ENCODE measurements around the gene ABCA2.

Gene ABCA2

GRCh38 chr9:137076636-137077009, 48.6 kb upstream of the ABCA2 start:
- TF ChIP-seq PATZ1 (CRISPR knock-in tag; IDR thresholded peaks at IDR 0.05; ENCODE audit: borderline replicate concordance) (no peak), ARNTL (CRISPR knock-in tag; IDR thresholded peaks at IDR 0.05; ENCODE audit: borderline replicate concordance, low read depth) (no peak), ISL1 (CRISPR knock-in tag; IDR thresholded peaks at IDR 0.05) (no peak), TSHZ2 (CRISPR knock-in tag; IDR thresholded peaks at IDR 0.05) (no peak), ZNF70 (CRISPR knock-in tag; IDR thresholded peaks at IDR 0.05) (no peak), TCF4 (CRISPR knock-in tag; IDR thresholded peaks at IDR 0.05; ENCODE audit: borderline replicate concordance) (no peak), OSR1 (CRISPR knock-in tag; IDR thresholded peaks at IDR 0.05) (no peak), CREB5 (CRISPR knock-in tag; IDR thresholded peaks at IDR 0.05; ENCODE audit: low read depth) (no peak)
- no peak; the same call in 2 of the 3 replicates for ATAC-seq

- TF ChIP-seq POU6F1 (CRISPR knock-in tag; IDR thresholded peaks at IDR 0.05; ENCODE audit: borderline replicate concordance, low read depth) (no peak), ZNF565 (CRISPR knock-in tag; conservative IDR thresholded peaks at IDR 0.05; ENCODE audit: low read depth) (no peak), GLIS3 (CRISPR knock-in tag; IDR thresholded peaks at IDR 0.05) (no peak), PATZ1 (CRISPR knock-in tag; IDR thresholded peaks at IDR 0.05; ENCODE audit: borderline replicate concordance) (no peak), CSDC2 (CRISPR knock-in tag; IDR thresholded peaks at IDR 0.05) (no peak)
- no peak for ATAC-seq
Measured at GRCh38 chr9:137075275-137075775, 47.3 kb upstream of the ABCA2 start.

- ATAC-seq, result no peak
- no peak for TF ChIP-seq GLIS3 (CRISPR knock-in tag; IDR thresholded peaks at IDR 0.05)
- no peak for TF ChIP-seq TOX (CRISPR knock-in tag; IDR thresholded peaks at IDR 0.05; ENCODE audit: borderline replicate concordance)
- TF ChIP-seq ZFP3 (CRISPR knock-in tag; IDR thresholded peaks at IDR 0.05), result no peak
- no peak for TF ChIP-seq CSDC2 (CRISPR knock-in tag; IDR thresholded peaks at IDR 0.05)
- no peak for TF ChIP-seq ZNF70 (CRISPR knock-in tag; IDR thresholded peaks at IDR 0.05)
- TF ChIP-seq CREB5 (CRISPR knock-in tag; IDR thresholded peaks at IDR 0.05; ENCODE audit: low read depth), result no peak
- TF ChIP-seq CSRNP3 (CRISPR knock-in tag; IDR thresholded peaks at IDR 0.05), result no peak
- no peak for TF ChIP-seq PATZ1 (CRISPR knock-in tag; IDR thresholded peaks at IDR 0.05; ENCODE audit: borderline replicate concordance)
- no peak for TF ChIP-seq ZNF8 (CRISPR knock-in tag; IDR thresholded peaks at IDR 0.05)
- TF ChIP-seq ZFP30 (CRISPR knock-in tag; IDR thresholded peaks at IDR 0.05), result no peak
- no peak for TF ChIP-seq RARB (CRISPR knock-in tag; IDR thresholded peaks at IDR 0.05)
- TF ChIP-seq ZC3H10 (CRISPR knock-in tag; IDR thresholded peaks at IDR 0.05), result no peak
- TF ChIP-seq PPARA (CRISPR knock-in tag; IDR thresholded peaks at IDR 0.05; ENCODE audit: borderline replicate concordance), result no peak
- no peak for TF ChIP-seq ZNF565 (CRISPR knock-in tag; conservative IDR thresholded peaks at IDR 0.05; ENCODE audit: low read depth)
- no peak for TF ChIP-seq POU6F1 (CRISPR knock-in tag; IDR thresholded peaks at IDR 0.05; ENCODE audit: borderline replicate concordance, low read depth)
Measured at GRCh38 chr9:137074657-137075274, 46.7 kb upstream of the ABCA2 start.

Measured in SK-N-SH treated with all-trans-retinoic acid at 6 μM for 48 hours (cell line).